NT2/D1 (cell line): ENCODE data around the gene MAST4.

Experiments
- DNase-seq: peaks from one replicate; pipeline ENCODE4 v3.0.0-alpha.2; 2011; ENCODE audit warnings: low read depth, low spot score
- H3K27me3 ChIP-seq: 2 replicates; pipeline ENCODE4 v1.6.0; 2011; ENCODE audit warnings: mild to moderate bottlenecking; ENCODE audit not compliant: insufficient read length, insufficient read depth
- H3K36me3 ChIP-seq: 2 replicates; pipeline ENCODE4 v1.6.1; 2011; ENCODE audit warnings: mild to moderate bottlenecking, low read length, mixed read lengths; ENCODE audit not compliant: insufficient read depth, insufficient read length
- H3K4me1 ChIP-seq: 2 replicates; pipeline ENCODE4 v1.5.1; 2011; ENCODE audit not compliant: insufficient read depth, insufficient read length
- H3K4me3 ChIP-seq: 2 replicates; pipeline ENCODE4 v1.5.1; 2011; ENCODE audit warnings: low read depth; ENCODE audit not compliant: insufficient read length
- H3K9ac ChIP-seq: 2 replicates; pipeline ENCODE4 v1.6.0; 2011; ENCODE audit warnings: low read depth; ENCODE audit not compliant: insufficient read length
- H3K9me3 ChIP-seq: 2 replicates; pipeline ENCODE4 v1.5.1; 2011; ENCODE audit warnings: mild to moderate bottlenecking, low read length; ENCODE audit not compliant: insufficient read depth
- SUZ12 ChIP-seq: IDR thresholded peaks from 2 replicates; pipeline ENCODE4 v1.6.1; 2011; ENCODE audit not compliant: insufficient read length, insufficient read depth; ENCODE audit errors: extremely low read depth
- YY1 ChIP-seq: IDR thresholded peaks from 2 replicates; pipeline ENCODE4 v1.6.1; 2011; ENCODE audit not compliant: insufficient read length, insufficient read depth
- ZNF274 ChIP-seq: IDR thresholded peaks from 2 replicates; pipeline ENCODE4 v1.6.1; 2011; ENCODE audit warnings: mild to moderate bottlenecking, low read depth, low read length

MAST4 gene

GRCh38 chr5:66617226-66617861 is 21.2 kb downstream of the MAST4 start:
- DNase-seq = no peak
- TF ChIP-seq SUZ12 (no peak), ZNF274 (no peak)
- Histone ChIP-seq H3K36me3 (no peaks in the 10 kb centered on the region), H3K9ac (no peak overlapping the region), H3K27me3 (no peaks in the 10 kb centered on the region), H3K9me3 (no peaks in the 10 kb centered on the region), H3K4me3 (no peak overlapping the region), H3K4me1 (no peaks in the 10 kb centered on the region)

- TF ChIP-seq YY1 = no peak
- no peak for TF ChIP-seq ZNF274
- TF ChIP-seq SUZ12 = no peak
- H3K4me3 ChIP-seq = no peak overlapping the region
- no peak overlapping the region for H3K9ac ChIP-seq
- H3K36me3 ChIP-seq = no peaks in the 10 kb centered on the region
- H3K9me3 ChIP-seq = peaks cover 4% of the 10 kb centered on the region; the same call in 1 of the 2 replicates
- DNase-seq = no peak
- no peaks in the 10 kb centered on the region for H3K27me3 ChIP-seq
- H3K4me1 ChIP-seq = no peaks in the 10 kb centered on the region
Measured at GRCh38 chr5:66617991-66618768, 22.0 kb downstream of the MAST4 start.

- no peak for DNase-seq
- H3K9me3 ChIP-seq = peaks cover 4% of the 10 kb centered on the region; the same call in 1 of the 2 replicates
Measured at GRCh38 chr5:66620711-66621110, 24.5 kb downstream of the MAST4 start.

GRCh38 chr5:66621146-66621545 is 25.0 kb downstream of the MAST4 start:
- no peaks in the 10 kb centered on the region for H3K4me1 ChIP-seq
- H3K4me3 ChIP-seq = no peak overlapping the region
- TF ChIP-seq YY1 (no peak), SUZ12 (no peak), ZNF274 (no peak)
- no peaks in the 10 kb centered on the region for H3K36me3 ChIP-seq
- peaks cover 4% of the 10 kb centered on the region; the same call in 1 of the 2 replicates for H3K9me3 ChIP-seq
- no peak for DNase-seq
- H3K9ac ChIP-seq = no peak overlapping the region
- H3K27me3 ChIP-seq = no peaks in the 10 kb centered on the region

More at GRCh38 chr5:66620711-66621110, 24.5 kb downstream of the MAST4 start:
- no peak overlapping the region for H3K4me3 ChIP-seq
- H3K9ac ChIP-seq = no peak overlapping the region
- TF ChIP-seq YY1 = no peak
- TF ChIP-seq ZNF274 = no peak
- TF ChIP-seq SUZ12 = no peak
- H3K27me3 ChIP-seq = no peaks in the 10 kb centered on the region
- H3K4me1 ChIP-seq = no peaks in the 10 kb centered on the region
- H3K36me3 ChIP-seq = no peaks in the 10 kb centered on the region

- no peak overlapping the region for H3K4me3 ChIP-seq
- peaks cover 4% of the 10 kb centered on the region; the same call in 1 of the 2 replicates for H3K9me3 ChIP-seq
- TF ChIP-seq SUZ12 (no peak), YY1 (no peak), ZNF274 (no peak)
- H3K9ac ChIP-seq = no peak overlapping the region
- no peak for DNase-seq
- no peaks in the 10 kb centered on the region for H3K27me3 ChIP-seq
- H3K4me1 ChIP-seq = no peaks in the 10 kb centered on the region
- no peaks in the 10 kb centered on the region for H3K36me3 ChIP-seq
Measured at GRCh38 chr5:66621736-66622135, 25.5 kb downstream of the MAST4 start.

GRCh38 chr5:66628561-66628960 is 32.4 kb downstream of the MAST4 start:
- no peak for DNase-seq
- no peaks in the 10 kb centered on the region for H3K27me3 ChIP-seq

GRCh38 chr5:66629446-66629845 is 33.3 kb downstream of the MAST4 start:
- Histone ChIP-seq H3K4me3 (no peak overlapping the region), H3K4me1 (no peaks in the 10 kb centered on the region), H3K27me3 (no peaks in the 10 kb centered on the region), H3K36me3 (no peaks in the 10 kb centered on the region), H3K9me3 (no peaks in the 10 kb centered on the region), H3K9ac (no peak overlapping the region)
- TF ChIP-seq SUZ12 (no peak), YY1 (no peak), ZNF274 (no peak)
- DNase-seq = no peak

More at GRCh38 chr5:66628561-66628960, 32.4 kb downstream of the MAST4 start:
- no peak overlapping the region for H3K9ac ChIP-seq
- H3K9me3 ChIP-seq = no peaks in the 10 kb centered on the region
- H3K36me3 ChIP-seq = no peaks in the 10 kb centered on the region
- TF ChIP-seq YY1 (no peak), SUZ12 (no peak), ZNF274 (no peak)
- no peak overlapping the region for H3K4me3 ChIP-seq
- no peaks in the 10 kb centered on the region for H3K4me1 ChIP-seq
